ENCODE results near the gene ARHGAP8.
"Not testable (repeated sequence)": the region's sequence is repeated elsewhere in the genome, so short reads cannot be mapped to it uniquely, and the experiment has no call there.

The ARHGAP8 gene

DNA sequence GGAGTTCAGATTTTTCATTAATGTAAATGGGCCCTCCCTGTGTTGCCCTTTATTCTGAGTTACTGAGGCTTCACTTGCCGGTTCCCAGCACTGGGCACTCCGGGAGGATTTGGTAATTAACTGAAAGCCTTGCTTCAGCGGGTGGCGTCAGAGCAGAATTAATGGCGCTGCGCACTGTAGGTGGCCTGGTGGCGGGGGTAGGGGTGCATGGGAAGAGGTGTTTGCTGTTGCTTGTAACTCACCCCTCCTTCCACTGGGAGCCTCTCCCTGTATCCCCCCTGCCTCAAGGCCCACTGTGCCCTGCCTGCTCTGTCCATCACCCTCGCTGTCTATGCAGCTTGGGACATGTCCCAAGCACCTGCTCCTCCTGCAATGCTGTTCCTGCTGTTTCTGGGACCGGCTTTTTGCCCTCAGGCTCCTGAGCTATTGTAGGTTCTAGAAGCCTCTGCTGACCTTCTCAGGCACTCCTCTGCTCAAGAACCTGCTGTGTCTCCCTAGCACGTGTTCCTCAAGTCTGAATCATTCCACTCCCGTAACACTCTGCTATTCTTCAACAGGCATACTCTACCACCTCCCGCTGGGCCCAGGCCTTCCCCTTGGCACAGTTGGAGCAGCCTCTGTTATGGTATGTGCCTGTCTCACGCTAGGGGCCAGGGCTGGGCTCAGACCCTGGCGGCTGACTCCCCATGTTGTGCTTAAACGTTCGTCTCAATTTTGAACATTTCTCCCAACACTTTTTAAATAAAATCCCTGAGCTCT lies 24.4 kb downstream of the ARHGAP8 start:
- DNase-seq, result no peak

DNA sequence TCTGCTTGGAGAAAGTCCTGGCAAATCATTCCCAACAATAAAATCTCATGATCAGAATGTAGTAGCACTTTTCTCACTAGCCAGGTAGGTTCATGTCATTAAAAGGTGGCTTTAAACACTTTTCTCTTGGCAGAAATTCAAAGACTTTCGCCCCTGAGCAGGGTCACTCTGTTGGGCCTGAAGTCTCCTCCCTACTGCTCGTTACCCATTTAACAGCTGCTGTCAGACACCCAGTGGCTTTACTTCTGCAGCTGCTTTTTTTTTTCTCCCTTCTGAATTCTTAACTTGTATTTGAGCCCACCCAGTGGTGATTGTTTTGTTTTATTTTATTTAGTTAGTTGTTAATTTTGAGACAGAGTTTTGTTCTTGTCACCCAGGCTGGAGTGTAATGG lies 25.0 kb downstream of the ARHGAP8 start:
- DNase-seq, result no peak

DNA sequence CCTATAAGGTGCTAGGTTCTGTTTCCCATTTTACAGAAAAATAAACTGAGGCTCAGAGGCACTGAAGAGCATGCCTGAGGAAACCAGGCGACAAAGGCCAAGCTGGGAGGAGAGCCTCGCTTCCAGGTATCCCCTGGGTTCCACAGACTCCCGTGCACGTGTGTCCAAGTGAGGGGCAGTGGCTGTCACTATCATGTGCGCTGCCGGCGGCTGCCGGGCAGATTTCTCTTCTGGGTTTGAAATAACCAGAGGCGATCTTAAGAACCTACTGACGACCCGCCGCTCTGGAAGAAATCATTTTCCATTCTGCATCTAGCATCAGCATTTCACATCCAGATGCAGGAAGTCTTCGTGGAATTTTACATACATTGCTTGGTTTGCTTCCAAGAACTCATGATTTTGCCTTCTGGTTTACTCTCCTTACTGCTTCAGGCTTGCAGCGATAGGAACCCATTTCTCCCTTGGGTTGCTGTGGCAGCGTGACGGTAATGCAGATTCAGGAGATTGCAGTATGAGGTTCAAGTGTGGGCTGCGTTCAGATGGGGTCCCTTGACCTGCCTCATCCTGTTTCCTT lies 28.6 kb downstream of the ARHGAP8 start:
- DNase-seq, result no peak

DNA sequence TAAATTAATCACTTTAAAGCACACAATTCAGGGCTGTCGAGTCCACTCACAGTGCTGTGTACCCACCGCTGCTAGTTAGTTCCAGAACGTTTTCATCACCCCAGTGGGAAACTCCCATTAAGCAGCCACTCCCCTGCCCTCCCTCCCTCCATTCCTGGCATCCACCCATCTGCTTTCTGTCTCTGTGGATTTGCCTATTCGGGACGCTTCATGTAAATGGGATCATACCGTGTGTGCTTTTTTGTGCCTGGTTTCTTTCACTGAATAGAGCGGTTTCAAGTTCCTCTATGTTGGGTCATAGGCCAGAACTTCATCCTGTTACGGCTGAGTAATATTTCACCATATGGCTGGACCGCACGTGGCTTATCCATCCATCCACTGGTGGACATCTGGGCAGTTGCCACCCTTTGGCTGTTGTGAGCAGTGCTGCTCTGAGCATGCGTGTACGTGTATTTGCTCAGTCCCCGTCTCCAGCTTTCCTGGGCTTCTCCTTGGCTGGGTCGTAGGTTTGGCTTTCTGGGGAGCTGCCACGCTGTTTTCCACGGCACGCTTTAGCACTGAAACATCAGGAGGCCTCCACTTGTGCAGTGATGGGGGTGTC lies 30.1 kb downstream of the ARHGAP8 start:
- DNase-seq, result no peak

DNA sequence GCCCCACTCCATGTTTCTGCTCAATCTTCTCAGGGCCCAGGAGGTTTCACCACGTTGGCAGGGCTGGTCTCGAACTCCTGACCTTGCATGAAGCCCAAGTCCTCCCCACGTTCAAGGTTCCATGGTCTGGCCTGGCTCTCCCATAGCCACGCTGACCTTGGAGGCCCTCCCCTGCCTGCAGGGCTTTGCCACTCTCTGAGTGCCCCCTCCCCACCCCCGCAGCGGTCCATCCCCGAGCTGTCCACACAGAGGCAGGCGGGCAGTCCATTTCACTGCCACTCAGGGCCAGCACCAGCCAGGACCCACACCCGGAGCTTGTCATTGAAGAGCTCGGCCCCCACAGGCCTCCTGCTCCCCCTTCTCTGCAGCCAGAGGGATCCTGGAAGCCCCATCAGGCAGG lies 30.7 kb downstream of the ARHGAP8 start:
- no peak for DNase-seq

DNA sequence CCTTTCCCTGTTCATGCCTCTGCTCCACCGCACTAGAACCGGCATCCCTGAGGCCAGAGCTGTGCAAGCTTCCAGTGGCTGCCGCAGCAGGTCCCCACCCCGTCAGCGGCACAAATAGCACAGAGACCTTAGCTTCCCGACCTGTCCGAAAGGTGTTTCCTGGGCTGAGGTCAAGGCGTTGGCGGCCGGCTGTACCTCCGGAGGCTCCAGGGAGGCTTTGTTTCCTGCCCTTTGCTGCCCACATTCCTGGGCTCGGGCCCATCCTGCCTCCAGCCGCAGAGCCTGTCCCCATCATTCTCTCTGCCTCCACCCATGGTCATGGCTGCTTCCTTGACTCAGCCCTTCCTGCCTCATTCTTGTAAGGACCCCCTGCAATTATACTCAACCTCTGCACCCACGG lies 31.2 kb downstream of the ARHGAP8 start:
- DNase-seq, result no peak

DNA sequence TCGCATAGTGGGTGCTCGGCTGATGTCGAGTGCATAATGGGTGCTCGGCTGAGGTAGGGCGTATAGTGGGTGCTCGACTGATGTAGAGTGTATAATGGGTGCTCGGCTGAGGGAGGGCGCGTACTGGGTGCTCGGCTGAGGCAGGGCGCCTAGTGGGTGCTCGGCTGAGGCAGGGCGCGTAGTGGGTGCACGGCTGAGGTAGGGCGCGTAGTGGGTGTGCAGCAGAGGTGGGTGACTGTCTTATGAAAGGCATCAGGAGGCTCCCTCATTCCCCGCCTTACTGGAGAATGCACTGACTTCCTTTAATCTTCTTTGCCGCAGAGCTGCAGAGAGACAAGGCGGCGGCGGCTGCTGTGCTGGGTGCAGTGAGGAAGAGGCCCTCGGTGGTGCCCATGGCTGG lies 33.8 kb downstream of the ARHGAP8 start:
- DNase-seq, result no peak

DNA sequence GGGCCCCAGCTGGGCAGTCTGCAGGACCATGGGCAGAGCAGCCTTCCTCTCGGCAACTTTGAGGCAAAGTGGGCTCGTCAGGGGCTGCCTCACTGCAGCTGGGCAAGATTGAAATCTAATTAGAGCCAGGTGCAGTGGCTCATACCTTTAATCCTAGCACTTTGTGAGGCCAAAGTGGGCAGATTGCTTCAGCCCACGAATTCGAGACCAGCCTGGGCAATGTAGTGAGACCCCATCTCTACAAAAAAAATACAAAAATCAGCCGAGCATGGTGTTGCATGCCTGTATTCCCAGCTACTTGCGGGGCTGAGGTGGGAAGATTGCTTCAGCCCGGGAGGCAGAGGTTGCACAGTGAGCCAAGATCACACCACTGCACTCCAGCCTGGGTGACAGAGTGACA lies 34.2 kb downstream of the ARHGAP8 start:
- DNase-seq, result no peak

DNA sequence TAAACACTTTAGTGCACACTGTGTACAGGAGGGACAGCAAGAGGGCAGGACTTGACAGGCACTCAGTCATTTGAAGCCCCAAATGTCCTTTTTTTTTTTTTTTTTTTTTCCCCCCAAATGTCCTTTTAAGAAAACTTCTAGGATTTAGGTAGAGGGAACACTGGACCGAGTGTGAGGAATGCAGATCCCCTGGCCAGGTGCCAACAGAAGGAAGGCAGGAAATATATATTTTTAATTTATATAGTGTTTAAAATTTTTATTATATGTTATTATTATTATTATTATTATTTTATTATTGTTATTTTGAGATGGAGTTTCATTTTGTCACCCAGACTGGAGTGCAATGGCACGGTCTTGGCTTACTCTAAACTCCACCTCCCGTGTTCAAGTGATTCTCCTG lies 35.5 kb downstream of the ARHGAP8 start:
- no peak for DNase-seq

DNA sequence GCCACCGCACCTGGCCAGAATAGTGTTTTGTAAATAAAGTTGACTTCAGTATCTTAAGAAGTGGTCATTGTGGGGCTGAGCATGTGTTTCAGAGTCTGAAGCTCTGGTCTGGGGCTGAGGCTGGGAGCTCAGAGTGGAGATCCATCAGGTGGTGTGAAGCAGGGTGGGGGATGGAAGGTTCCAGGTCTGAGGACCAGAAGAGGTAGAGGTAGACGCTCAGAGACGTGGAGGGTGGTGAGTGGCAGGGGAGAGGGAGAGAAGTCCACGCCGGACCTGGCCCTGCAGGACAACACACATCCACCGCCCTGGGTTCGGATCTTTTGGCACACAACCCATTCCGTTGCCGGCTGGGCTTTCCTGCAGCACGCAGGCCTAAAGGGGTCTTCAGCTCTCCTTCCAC lies 40.7 kb downstream of the ARHGAP8 start:
- no peak for DNase-seq

DNA sequence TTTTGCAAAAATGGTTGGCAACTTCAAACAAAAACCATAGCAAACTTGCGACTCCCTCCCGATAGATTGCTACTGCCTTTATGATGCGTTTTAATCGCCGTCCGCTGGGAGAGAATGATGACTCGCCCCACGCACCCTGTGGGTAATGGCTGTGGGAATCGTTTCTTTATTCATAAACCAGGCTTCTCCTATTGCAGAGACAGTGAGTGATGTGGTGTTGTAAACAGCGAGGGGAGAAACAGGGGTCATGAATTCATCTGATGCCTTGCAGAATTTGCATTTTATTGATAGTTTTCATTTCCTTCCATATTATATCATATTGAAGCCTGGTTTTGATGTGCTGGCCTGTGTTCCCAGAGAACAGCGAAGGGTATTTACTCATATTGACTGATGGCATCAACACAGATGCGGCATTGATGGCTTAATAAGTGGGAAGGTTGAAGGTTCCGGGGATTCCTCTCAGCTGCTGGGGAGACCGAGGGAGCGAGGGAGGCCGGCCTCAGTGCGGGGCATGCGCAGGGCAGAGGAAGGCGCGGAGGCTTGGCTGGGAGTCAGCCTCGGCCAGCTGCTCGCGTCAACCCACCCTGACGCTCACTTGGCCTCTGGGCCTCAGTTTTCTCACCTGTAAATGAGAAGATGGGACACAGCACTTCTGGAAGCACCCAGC lies 41.3 kb downstream of the ARHGAP8 start:
- no peak for DNase-seq

DNA sequence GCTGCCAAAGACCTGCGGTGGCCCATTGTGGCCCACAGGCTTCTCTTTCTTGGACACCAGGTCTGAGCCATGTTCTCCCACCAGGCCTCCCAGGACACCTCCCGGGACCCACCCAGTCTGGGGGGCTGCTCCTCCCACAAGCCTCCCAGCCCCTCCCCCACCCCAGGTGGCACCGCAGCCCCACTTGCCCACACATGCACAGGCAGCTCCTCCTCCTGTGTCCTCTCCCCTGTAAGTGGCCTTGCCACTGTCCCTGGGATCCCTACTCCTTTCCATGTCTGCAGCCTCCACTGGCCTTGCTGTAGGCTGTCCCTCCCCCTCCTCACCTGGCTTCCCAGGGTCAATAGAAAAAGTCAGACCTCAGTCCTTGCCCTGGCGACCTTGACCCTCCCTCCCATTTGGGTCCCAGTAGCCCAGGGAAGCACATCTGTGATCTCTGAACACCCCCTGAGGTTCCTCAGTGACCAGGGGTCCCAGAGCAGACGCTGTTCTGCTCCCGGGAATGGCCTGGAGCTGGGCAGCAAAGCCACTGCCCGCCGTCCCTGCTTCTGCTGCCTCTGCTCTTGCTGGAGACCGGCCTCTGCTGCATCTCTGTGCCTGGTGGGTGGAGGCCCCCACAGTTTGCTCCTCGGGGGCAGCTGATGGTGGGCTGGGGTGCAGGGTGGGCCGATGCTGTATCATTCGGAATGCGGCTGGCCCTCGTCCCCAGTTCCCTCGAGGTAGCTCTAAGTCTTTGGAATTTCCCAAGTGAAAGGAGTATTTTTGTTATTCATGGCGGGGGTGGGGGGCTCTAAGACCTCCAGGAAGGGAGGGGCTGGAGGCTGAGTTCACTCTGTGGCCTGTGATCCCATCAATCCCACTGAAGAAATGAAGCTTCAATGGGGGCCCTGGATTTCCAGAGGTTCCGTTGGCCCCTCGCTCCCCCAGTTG lies 43.6 kb downstream of the ARHGAP8 start:
- DNase-seq, result no peak

DNA sequence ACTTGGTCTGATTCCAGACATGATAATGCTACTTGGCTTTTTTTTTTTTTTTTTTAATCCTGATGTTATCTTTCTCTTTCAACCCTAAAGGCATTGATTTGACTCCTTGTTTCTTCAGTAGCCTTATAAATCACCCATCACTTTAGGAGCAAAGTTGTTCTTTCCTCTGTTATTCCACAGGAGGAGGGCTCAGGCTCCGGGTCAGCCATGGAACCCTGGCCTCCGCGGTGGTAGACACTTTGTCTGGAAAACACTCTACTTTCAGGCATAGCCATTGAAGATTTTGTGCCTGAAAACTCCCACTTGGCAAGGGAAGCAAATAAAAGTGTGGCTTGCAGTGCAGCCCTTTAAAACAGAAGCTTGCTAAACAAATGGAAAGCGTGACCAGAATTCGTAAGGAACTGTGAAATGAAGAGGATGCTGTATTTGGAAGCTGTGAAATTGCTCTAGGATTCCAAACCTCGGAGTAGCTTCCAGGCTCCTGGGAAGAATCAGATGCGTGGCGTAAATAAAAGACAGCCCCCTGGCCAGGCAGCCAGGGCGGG lies 44.9 kb downstream of the ARHGAP8 start:
- DNase-seq, result no peak

DNA sequence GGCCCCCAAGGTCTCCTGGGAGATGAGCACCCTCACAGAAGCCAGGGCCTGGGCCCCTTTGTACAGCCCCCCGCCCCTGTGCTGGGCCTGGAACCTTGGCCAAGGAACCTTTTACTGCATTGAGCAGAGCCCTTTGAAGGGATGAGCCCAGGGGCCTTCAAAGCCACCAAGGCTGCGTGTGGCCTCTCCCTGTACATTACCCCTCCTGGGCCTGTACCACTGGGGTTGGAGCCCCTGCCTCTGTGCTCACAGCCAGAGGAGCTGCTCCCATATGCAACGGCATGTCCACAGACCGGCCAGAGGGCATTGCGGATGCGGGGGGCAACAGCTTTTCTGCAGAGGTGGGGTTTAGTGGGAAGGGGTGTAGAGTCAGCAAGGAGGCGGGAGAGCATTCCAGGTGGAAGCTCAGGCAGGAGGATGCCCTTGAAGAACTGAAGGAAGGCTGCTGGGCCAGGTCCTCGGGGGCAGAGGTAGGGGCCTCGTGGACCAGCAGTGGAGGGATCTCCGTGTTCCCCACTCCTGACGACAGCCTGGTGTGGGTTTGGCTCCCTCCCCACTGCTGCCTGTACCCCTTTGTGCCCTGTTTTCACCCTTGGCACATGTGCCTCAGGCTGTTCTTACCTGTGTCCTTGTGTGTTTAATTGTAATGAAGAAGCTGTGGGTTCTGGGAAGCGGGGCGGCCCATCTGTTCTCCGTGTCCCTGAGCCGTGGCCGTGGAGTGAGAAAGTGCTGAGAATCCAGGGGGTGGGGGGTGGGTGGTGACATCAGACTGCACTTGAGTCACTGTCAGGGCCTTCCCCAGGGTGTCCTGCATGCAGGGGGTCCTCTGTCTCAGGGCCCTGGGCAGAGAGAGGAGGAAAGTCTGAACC lies 46.9 kb downstream of the ARHGAP8 start:
- no peak for DNase-seq

DNA sequence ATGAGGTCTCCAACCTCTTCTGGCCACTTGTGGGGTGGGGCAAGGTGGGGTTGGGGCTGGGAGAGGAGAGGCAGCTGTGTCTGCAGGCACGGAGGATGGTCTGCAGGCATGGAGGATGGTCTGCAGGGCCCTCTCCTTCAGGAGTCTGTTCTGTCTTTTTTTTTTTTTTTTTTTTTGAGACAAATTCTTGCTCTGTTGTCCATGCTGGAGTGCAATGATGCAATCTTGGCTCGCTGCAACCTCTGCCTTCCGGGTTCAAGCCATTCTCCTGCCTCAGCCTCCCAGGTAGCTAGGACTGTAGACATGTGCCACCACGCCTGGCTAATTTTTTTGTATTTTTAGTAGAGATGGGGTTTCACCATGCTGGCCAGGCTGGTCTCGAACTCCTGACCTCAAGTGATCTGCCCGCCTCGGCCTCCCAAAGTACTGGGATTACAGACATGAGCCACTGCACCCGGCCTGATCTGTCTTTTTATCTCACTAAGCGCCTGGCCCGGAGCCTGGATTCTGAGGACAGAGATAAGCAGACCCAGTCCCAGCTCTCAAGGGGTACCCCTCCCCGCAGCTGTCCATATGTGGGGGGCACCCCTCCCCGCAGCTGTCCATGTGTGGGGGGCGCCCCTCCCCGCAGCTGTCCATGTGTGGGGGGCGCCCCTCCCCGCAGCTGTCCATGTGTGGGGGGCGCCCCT lies 47.7 kb downstream of the ARHGAP8 start:
- DNase-seq, result not testable (repeated sequence)

DNA sequence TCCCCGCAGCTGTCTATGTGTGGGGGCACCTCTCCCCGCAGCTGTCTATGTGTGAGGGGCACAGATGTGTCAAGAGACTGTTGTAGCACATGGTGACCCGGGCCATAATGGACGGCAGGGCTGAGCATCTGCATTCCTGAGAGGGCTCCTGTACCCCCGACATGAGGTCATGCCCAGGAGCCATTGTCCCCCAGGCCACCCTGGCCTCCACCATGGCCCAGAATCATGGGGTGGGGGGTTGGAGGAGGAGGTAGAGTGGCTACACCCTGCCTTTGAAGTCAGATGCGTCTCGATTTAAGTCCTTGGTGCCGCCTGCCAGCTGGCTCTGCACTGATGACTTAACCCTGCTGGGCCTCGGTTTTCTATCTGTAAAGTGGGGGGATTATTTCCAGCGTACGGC lies 49.1 kb downstream of the ARHGAP8 start:
- no peak for DNase-seq

DNA sequence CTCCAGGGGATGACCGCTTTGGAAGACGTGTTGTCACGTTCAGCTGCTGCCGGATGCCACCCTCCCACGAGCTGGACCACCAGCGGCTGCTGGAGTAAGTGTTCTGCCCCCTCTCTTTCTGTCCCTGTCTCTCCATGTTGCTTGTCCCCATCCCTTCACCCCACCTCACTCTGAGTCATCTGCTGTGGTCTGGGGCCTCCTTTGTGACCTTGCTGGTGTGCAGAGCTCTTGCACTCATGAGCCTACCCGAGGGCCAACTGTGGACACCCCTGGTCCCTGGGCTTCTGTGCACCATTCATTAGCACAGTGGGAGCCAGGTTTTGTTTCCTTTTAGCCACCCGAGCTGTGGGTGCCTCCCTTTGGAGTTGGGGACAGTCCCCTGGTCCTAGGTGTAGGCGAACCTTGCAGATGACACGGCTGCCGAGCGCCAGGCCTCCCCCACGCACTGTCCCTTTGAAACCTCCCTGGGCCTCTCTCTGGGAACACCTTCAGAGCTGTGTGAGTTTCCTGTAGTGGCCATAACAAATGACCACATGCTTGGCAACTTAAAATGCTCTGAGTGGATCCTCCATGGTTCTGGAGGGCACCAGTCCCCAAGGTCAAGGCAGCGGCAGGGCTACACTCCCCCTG lies 49.8 kb downstream of the ARHGAP8 start:
- no peak for DNase-seq

DNA sequence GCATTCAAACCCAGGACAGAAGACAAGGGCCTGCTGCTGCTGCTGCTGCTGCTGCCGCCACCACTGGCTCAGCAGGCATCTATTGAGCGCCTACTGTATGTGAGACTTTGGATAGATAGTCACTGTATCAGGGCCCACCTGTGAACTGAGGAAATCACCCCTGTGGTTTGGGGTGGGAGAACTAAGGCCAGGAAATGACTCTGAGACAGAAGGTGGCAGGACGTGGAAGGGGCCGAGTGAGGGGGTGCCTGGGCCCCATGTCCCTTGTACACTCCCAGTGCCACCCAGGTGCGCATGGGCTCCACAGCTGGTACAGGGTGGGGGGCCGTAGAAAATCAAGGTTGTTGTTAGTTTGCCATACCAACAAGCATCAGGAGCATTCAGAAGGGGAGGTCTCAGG lies 50.6 kb downstream of the ARHGAP8 start:
- no peak for DNase-seq

DNA sequence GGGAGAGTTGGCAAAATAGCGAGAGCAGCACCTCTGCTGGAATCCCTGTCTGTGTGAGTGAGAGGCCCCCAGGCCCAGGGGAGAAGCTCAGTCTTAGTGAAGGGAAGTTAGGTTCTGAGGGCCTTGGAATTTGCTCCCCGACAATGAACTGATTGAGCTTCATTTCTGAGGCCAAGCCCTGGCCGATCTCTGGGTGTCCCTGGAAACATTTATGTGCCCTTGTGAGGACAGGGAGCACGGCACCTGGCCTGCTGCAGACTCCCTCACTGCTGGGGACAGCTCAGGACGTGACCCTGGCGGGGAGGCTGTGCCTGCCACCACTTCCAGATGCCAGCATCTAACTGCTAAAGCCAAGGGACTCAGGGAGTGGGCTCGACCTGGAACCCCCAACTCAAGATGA lies 52.0 kb downstream of the ARHGAP8 start:
- no peak for DNase-seq

DNA sequence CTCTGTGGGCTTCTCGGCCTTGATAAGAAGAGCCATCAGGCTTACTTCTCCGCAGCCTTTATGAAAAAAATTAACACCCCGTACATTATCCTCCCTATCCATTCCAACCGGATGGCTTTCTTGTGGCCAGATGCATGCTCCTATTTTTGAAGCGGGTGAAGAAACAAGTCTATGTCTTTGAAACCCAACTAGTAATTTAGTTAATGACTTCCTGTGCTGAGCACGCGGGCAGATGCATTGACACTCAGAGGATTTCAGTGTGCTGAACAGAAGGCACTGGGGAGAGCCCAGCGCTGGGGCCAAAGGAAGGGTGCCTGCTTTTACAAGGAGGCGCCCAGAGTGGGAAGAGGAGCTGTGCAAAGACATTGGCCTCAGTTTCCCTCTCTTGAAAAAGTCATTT lies 53.3 kb downstream of the ARHGAP8 start:
- no peak for DNase-seq

DNA sequence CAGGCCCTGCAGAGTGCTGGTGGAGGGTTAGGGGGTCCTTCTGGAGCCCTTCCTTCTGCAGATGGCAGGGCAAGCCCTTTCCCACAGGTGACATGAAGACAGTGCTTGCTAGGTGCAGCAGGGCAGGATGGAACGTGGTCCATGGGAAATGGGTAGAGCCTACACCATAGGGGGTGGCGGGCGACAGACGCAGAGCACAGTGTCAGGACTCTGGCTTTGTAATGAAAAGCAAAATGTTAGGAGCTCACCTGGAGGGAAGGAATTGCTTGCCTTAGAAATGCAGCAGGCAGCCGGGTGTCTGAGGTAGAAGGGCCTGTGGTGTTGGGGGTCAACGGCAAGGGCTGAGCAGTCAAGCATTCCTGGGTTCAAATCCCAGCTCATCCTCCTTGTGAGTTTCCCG lies 54.9 kb downstream of the ARHGAP8 start:
- DNase-seq, result no peak

Data from NCI-H187 treated with DMSO at 0.1 percent for 48 hours (cell line).